Natural killer cell (primary cell): ENCODE results near the gene SNAPC2. TPM values are rescaled to one million over a fixed set of nuclear protein-coding genes. Genes with fewer than 3 reads are reported as not detected.
A peak's percentile ranks its signal among the peaks of the same experiment; 100 is the strongest.

Source experiments
- ATAC-seq, 3 donors: fragments of 150-1000 bp in 2 of 3; fragments of 200-7000 bp in 1 of 3; cut with Tn5 transposase; 1 replicate in 1 of 3; 2 replicates in 2 of 3; pipeline ENCODE4 v1.10.0; 2021; ENCODE audit warnings: mild to moderate bottlenecking in 2 of 3, moderate library complexity in 2 of 3
- DNase-seq, 2 donors: peaks; one replicate each; pipeline versions ENCODE4 v3.0.0 to v3.0.0-alpha.2; 2013 to 2021; ENCODE audit warnings: mixed read lengths in 1 of 2
- H3K27ac ChIP-seq: one replicate; pipeline ENCODE4 v1.5.1; 2013; ENCODE audit warnings: mild to moderate bottlenecking, low read length
- H3K27me3 ChIP-seq: one replicate; pipeline ENCODE4 v1.6.1; 2013; ENCODE audit warnings: low read length; ENCODE audit not compliant: control insufficient read depth, insufficient read depth
- H3K36me3 ChIP-seq: one replicate; pipeline ENCODE4 v1.6.1; 2013; ENCODE audit warnings: low read length; ENCODE audit not compliant: control insufficient read depth, insufficient read depth
- H3K4me1 ChIP-seq: one replicate; pipeline ENCODE4 v1.6.1; 2013; ENCODE audit warnings: low read length; ENCODE audit not compliant: control insufficient read depth, insufficient read depth
- H3K4me3 ChIP-seq: one replicate; pipeline ENCODE4 v1.5.1; 2013; ENCODE audit warnings: low read length
- H3K9me3 ChIP-seq: one replicate; pipeline ENCODE4 v1.6.1; 2013; ENCODE audit warnings: low read length; ENCODE audit not compliant: control insufficient read depth, insufficient read depth
- H3K27ac Mint-ChIP-seq, 2 donors: one replicate each; pipeline ENCODE4 v1.8.0; 2022; ENCODE audit warnings: mild to moderate bottlenecking in 2 of 2, mixed read lengths in 2 of 2, moderate library complexity in 1 of 2
- H3K27me3 Mint-ChIP-seq, 2 donors: one replicate each; pipeline ENCODE4 v1.8.0; 2022; ENCODE audit warnings: low read depth in 2 of 2, mixed read lengths in 2 of 2
- H3K36me3 Mint-ChIP-seq: one replicate; pipeline ENCODE4 v1.8.0; 2022; ENCODE audit warnings: mixed read lengths
- H3K4me1 Mint-ChIP-seq, 2 donors: one replicate each; pipeline ENCODE4 v1.8.0; 2022; ENCODE audit warnings: mixed read lengths in 2 of 2
- H3K4me3 Mint-ChIP-seq: one replicate; pipeline ENCODE4 v1.8.0; 2022; ENCODE audit warnings: mild to moderate bottlenecking, moderate library complexity, mixed read lengths
- H3K9me3 Mint-ChIP-seq, 2 donors: one replicate each; pipeline ENCODE4 v1.8.0; 2022; ENCODE audit warnings: mixed read lengths in 2 of 2
- WGBS: methylation state at CpG from one replicate; pipeline ENCODE4 v1.1.7; 2013; ENCODE audit warnings: missing lambda C conversion rate; ENCODE audit not compliant: insufficient coverage; 5-methylcytosine and 5-hydroxymethylcytosine counted together
- intact Hi-C: fragments of 100-400 bp; cut with micrococcal nuclease; formaldehyde crosslinking; loops from one replicate; pipeline ENCODE4 v1.14.2; 2022
- total RNA-seq, 4 donors: library from RNA; stranded (reverse); fragments of 120-200 nt in 1 of 4; gene quantifications; one replicate each; pipeline versions ENCODE4 v1.2.3 to v1.2.4, GENCODE V29; 2013 to 2022
- TF ChIP-seq, protein P1 (sequence below): fragments of 200-600 bp; IDR thresholded peaks from one replicate; pipeline ENCODE4 v1.8.0; 2022; ENCODE audit warnings: antibody characterized with exemption

Gene SNAPC2
- total RNA-seq, 3 donors from 2014 or later (not counting 1 experiment from before 2014, with no cell fraction given): 22.1 to 32.4 (median 27.1) TPM

- intact Hi-C loops: no loop called here
- Mint-ChIP-seq H3K4me3 (peak overlapping the region; percentile 77), H3K9me3 (no peaks in the 10 kb centered on the region), H3K36me3 (no peaks in the 10 kb centered on the region), H3K4me1 (peaks cover 12 to 25% of the 10 kb centered on the region in 2 donors), H3K27ac (no peak overlapping the region), H3K27me3 (peaks cover 0 to 30% of the 10 kb centered on the region in 2 donors)
- TF ChIP-seq, protein P1, sequence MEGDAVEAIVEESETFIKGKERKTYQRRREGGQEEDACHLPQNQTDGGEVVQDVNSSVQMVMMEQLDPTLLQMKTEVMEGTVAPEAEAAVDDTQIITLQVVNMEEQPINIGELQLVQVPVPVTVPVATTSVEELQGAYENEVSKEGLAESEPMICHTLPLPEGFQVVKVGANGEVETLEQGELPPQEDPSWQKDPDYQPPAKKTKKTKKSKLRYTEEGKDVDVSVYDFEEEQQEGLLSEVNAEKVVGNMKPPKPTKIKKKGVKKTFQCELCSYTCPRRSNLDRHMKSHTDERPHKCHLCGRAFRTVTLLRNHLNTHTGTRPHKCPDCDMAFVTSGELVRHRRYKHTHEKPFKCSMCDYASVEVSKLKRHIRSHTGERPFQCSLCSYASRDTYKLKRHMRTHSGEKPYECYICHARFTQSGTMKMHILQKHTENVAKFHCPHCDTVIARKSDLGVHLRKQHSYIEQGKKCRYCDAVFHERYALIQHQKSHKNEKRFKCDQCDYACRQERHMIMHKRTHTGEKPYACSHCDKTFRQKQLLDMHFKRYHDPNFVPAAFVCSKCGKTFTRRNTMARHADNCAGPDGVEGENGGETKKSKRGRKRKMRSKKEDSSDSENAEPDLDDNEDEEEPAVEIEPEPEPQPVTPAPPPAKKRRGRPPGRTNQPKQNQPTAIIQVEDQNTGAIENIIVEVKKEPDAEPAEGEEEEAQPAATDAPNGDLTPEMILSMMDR: no peak
- H3K27me3 ChIP-seq: peaks cover 22% of the 10 kb centered on the region
- no peak overlapping the region for H3K4me3 ChIP-seq
- no peaks in the 10 kb centered on the region for H3K9me3 ChIP-seq
- ATAC-seq (no peak), DNase-seq (no peak)
- WGBS: 17% methylated on average over 12 of the region's 12 CpGs
- no peaks in the 10 kb centered on the region for H3K36me3 ChIP-seq
- peaks cover 40% of the 10 kb centered on the region for H3K4me1 ChIP-seq
- H3K27ac ChIP-seq: no peak overlapping the region
Observed at GRCh38 chr19:7874897-7875273, 45.3 kb upstream of the SNAPC2 start.

DNA sequence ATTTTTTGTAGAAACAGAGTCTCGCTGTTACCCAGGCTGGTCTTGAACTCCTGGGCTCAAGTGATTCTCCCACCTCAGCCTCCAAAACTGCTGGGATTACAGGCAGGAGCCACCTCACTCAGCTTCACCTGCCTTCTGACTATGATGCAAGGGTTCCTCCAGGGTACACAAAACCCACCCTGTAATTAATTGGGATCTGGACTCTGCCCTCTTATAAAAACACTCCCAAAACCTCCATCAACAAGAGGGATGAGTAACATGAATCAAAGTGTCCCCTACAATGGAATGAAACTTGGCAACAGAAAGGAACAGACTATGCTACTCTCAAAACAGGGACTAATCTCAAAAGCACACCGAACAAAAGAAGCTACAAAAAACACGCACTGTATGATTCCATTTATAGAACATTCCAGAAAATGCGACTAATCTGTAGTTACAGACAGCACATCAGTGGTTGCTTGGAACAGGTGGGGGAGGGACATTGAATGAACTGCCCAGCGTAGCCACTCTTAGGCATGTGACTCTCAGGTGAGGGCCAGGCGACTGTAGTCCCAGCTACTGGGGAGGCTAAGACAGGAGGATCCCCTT, 42.8 kb upstream of the SNAPC2 start:
- no peaks in the 10 kb centered on the region for H3K9me3 Mint-ChIP-seq
- Histone ChIP-seq H3K4me1 (peaks cover 16% of the 10 kb centered on the region), H3K9me3 (no peaks in the 10 kb centered on the region), H3K27ac (no peak overlapping the region), H3K4me3 (no peak overlapping the region), H3K36me3 (no peaks in the 10 kb centered on the region), H3K27me3 (peaks cover 18% of the 10 kb centered on the region)
- H3K4me3 Mint-ChIP-seq: no peak overlapping the region
- no peak for DNase-seq
- TF ChIP-seq, protein P1: no peak
- WGBS: 94% methylated on average over 6 of the region's 6 CpGs
- intact Hi-C loops: no loop called here
- H3K36me3 Mint-ChIP-seq: no peaks in the 10 kb centered on the region
- H3K27me3 Mint-ChIP-seq: peaks cover 0 to 16% of the 10 kb centered on the region in 2 donors
- no peak for ATAC-seq
- peaks cover 0 to 4% of the 10 kb centered on the region in 2 donors for H3K4me1 Mint-ChIP-seq
- H3K27ac Mint-ChIP-seq: no peak overlapping the region

DNA sequence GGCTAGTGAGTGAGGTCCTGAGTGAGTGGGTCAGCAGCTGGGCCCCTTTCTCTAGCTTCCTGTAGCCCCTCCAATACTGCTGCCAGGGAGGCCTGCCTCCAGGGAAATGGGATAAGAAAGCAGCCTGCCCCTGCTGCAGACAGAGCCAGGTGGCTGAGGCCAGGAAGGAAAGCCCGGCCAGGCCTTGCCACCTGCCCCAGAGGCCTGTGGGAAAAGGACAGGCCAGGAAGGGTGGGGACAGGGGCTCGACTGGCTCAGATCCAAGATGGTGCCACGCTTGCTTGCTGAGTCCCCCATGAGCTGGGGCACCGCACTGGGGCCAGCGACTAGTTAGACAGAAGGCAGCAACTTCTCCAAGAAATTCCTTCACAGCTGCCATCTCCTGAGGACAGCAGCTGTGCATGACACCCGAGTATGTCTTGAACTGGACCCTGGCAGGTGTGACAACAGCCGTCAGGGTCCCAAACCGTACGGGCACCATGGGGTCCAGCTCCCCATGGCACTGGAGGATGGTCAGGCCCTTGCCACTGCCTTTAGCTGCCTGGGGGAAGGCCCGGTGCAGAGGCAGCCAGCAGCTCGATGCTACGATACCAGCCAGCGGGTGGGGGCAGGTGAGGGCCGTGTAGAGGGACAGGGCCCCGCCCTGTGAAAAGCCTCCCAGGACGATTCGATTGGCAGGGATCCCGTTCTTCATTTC, 40.9 kb upstream of the SNAPC2 start:
- Histone ChIP-seq H3K4me3 (no peak overlapping the region), H3K9me3 (no peaks in the 10 kb centered on the region), H3K27me3 (peaks cover 6% of the 10 kb centered on the region), H3K27ac (no peak overlapping the region), H3K36me3 (no peaks in the 10 kb centered on the region), H3K4me1 (peaks cover 8% of the 10 kb centered on the region)
- ATAC-seq: no peak
- Mint-ChIP-seq H3K9me3 (no peaks in the 10 kb centered on the region), H3K27me3 (peaks cover 0 to 12% of the 10 kb centered on the region in 2 donors), H3K4me1 (peaks cover 0 to 4% of the 10 kb centered on the region in 2 donors), H3K36me3 (no peaks in the 10 kb centered on the region), H3K27ac (no peak overlapping the region), H3K4me3 (no peak overlapping the region)
- 83% methylated on average over 18 of the region's 18 CpGs for WGBS
- intact Hi-C loops: no loop called here
- TF ChIP-seq, protein P1: no peak
- DNase-seq: no peak
